HepG2 (cell line): ENCODE measurements around the gene CAMK2D. TPM values are rescaled to one million over a fixed set of nuclear protein-coding genes. Genes with fewer than 3 reads are reported as not detected.

Source experiments
- ATF1 ChIP-seq: IDR thresholded peaks from 2 replicates; pipeline ENCODE4 v1.6.1; 2016; ENCODE audit warnings: mild to moderate bottlenecking, control low read depth
- CREB1 ChIP-seq, 2 experiments: fragments of 450-650 bp in 1 of 2; IDR thresholded peaks; 2 replicates each; pipeline ENCODE4 v1.6.1; 2016 to 2017; ENCODE audit warnings: control low read depth in 1 of 2, mild to moderate bottlenecking in 1 of 2, missing compliant biosample characterization in 1 of 2, missing genetic modification characterization in 1 of 2
- HNF4A ChIP-seq: sonication (generic); formaldehyde crosslinking; IDR thresholded peaks from 2 replicates; pipeline ENCODE4 v1.4.0; 2020; ENCODE audit warnings: missing genetic modification reagents
- KAT8 ChIP-seq: IDR thresholded peaks from 2 replicates; pipeline ENCODE4 v1.6.1; 2016; ENCODE audit warnings: missing genetic modification reagents, missing compliant biosample characterization
- NFATC3 ChIP-seq: sonication (generic); formaldehyde crosslinking; IDR thresholded peaks from 2 replicates; pipeline ENCODE4 v1.5.1; 2020; ENCODE audit warnings: mild to moderate bottlenecking, missing genetic modification reagents
- PAX8 ChIP-seq: sonication (generic); formaldehyde crosslinking; IDR thresholded peaks from 2 replicates; pipeline ENCODE4 v1.8.0; 2022; ENCODE audit warnings: mild to moderate bottlenecking, missing genetic modification reagents, borderline replicate concordance
- SNAPC2 ChIP-seq: sonication (generic); formaldehyde crosslinking; IDR thresholded peaks from 2 replicates; pipeline ENCODE4 v1.8.1; 2022; ENCODE audit warnings: mild to moderate bottlenecking, missing genetic modification reagents
- TBX2 ChIP-seq: sonication (generic); formaldehyde crosslinking; IDR thresholded peaks from 2 replicates; pipeline ENCODE4 v1.5.0; 2020; ENCODE audit warnings: missing genetic modification reagents, mild to moderate bottlenecking, borderline replicate concordance
- TCF12 ChIP-seq, 2 experiments: fragments of 450-650 bp in 1 of 2; sonication (generic) in 1 of 2; formaldehyde crosslinking in 1 of 2; IDR thresholded peaks; 2 replicates each; pipeline versions ENCODE4 v1.6.1 to v1.8.0; 2017 to 2022; ENCODE audit warnings: antibody characterized with exemption in 1 of 2, mild to moderate bottlenecking in 1 of 2, missing genetic modification reagents in 1 of 2, moderate library complexity in 1 of 2
- TRIM24 ChIP-seq: sonication (generic); formaldehyde crosslinking; IDR thresholded peaks from 2 replicates; pipeline ENCODE4 v1.8.0; 2022; ENCODE audit warnings: mild to moderate bottlenecking, missing genetic modification reagents
- YEATS4 ChIP-seq: sonication (generic); formaldehyde crosslinking; IDR thresholded peaks from 2 replicates; pipeline ENCODE4 v1.4.0; 2020; ENCODE audit warnings: missing genetic modification reagents, borderline replicate concordance
- ZBTB42 ChIP-seq: sonication (generic); formaldehyde crosslinking; IDR thresholded peaks from 2 replicates; pipeline ENCODE4 v1.5.0; 2020; ENCODE audit warnings: mild to moderate bottlenecking, missing genetic modification reagents
- ZNF225 ChIP-seq: sonication (generic); formaldehyde crosslinking; IDR thresholded peaks from 2 replicates; pipeline ENCODE4 v1.4.0; 2020; ENCODE audit warnings: mild to moderate bottlenecking, missing genetic modification reagents
- ZNF251 ChIP-seq: sonication (generic); formaldehyde crosslinking; IDR thresholded peaks from 2 replicates; pipeline ENCODE4 v1.9.0; 2021; ENCODE audit warnings: mild to moderate bottlenecking, missing genetic modification reagents
- ZNF317 ChIP-seq: sonication (generic); formaldehyde crosslinking; IDR thresholded peaks from 2 replicates; pipeline ENCODE4 v1.5.0; 2020; ENCODE audit warnings: mild to moderate bottlenecking, missing genetic modification reagents
- ZNF335 ChIP-seq: sonication (generic); formaldehyde crosslinking; IDR thresholded peaks from 2 replicates; pipeline ENCODE4 v1.4.0; 2020; ENCODE audit warnings: missing genetic modification reagents
- ZNF354B ChIP-seq: sonication (generic); formaldehyde crosslinking; IDR thresholded peaks from 2 replicates; pipeline ENCODE4 v1.8.0; 2022; ENCODE audit warnings: mild to moderate bottlenecking, missing genetic modification reagents
- ZNF577 ChIP-seq: sonication (generic); formaldehyde crosslinking; IDR thresholded peaks from 2 replicates; pipeline ENCODE4 v1.4.0; 2020; ENCODE audit warnings: mild to moderate bottlenecking, low read depth, missing genetic modification reagents, borderline replicate concordance
- ZNF629 ChIP-seq: sonication (generic); formaldehyde crosslinking; conservative IDR thresholded peaks from 2 replicates; pipeline ENCODE4 v1.5.0; 2020; ENCODE audit warnings: missing genetic modification reagents
- polyA plus RNA-seq, 8 experiments: library from polyadenylated mRNA; depleted of rRNA in 3 of 8; stranded (reverse) in 7 of 8; unstranded in 1 of 8; fragments of >200 nt; fragmentation: Illumina TruSeq in 4 of 8; extraction: Trizol in 4 of 8; gene quantifications; 2 replicates each; pipeline versions ENCODE4 v1.2.1 to v1.2.3, GENCODE V29; 2011 to 2016; ENCODE audit warnings: low read depth in 4 of 8, missing spikeins in 1 of 8, mixed read lengths in 1 of 8; ENCODE audit not compliant: insufficient read depth in 1 of 8
- total RNA-seq, 5 experiments: library from RNA; depleted of rRNA; stranded (reverse); fragments of >200 nt; fragmentation: Illumina TruSeq; extraction: Trizol; gene quantifications; 2 replicates each; pipeline ENCODE4 v1.2.3, GENCODE V29; 2016; ENCODE audit warnings: low read depth in 1 of 5
- TF ChIP-seq, protein P1 (sequence below): IDR thresholded peaks from 2 replicates; pipeline ENCODE4 v1.6.1; 2016
- TF ChIP-seq, protein P2 (sequence below), 2 experiments: sonication (generic) in 1 of 2; formaldehyde crosslinking in 1 of 2; IDR thresholded peaks; 2 replicates each; pipeline versions ENCODE4 v1.4.0 to v1.6.1; 2016 to 2020; ENCODE audit warnings: borderline replicate concordance in 1 of 2, low read depth in 1 of 2, mild to moderate bottlenecking in 1 of 2, missing genetic modification reagents in 1 of 2
- TF ChIP-seq, protein P3 (sequence below): sonication (generic); formaldehyde crosslinking; IDR thresholded peaks from 2 replicates; pipeline ENCODE4 v1.4.0; 2020; ENCODE audit warnings: missing genetic modification reagents, mild to moderate bottlenecking, borderline replicate concordance

The CAMK2D gene
- total and polyA plus RNA-seq, 2 of the 13 experiments (the other 11 are each of a cell fraction or from before 2014, with no cell fraction given): 18.0 to 65.4 TPM

- TF ChIP-seq TBX2 (CRISPR knock-in tag) (no peak), CREB1 (IDR thresholded peaks at IDR 0.05) (no peak), CREB1 (CRISPR knock-in tag; IDR thresholded peaks at IDR 0.05) (no peak), TCF12 (IDR thresholded peaks at IDR 0.05) (no peak), TCF12 (CRISPR knock-in tag; IDR thresholded peaks at IDR 0.05) (no peak), ZNF577 (CRISPR knock-in tag) (no peak), ZNF225 (CRISPR knock-in tag) (no peak), NFATC3 (CRISPR knock-in tag) (no peak), TRIM24 (CRISPR knock-in tag) (no peak), ZNF629 (CRISPR knock-in tag) (no peak), HNF4A (CRISPR knock-in tag) (peak; percentile 85), ZNF251 (CRISPR knock-in tag) (no peak), KAT8 (CRISPR knock-in tag) (no peak), ZBTB42 (CRISPR knock-in tag) (no peak), ATF1 (no peak; the same call in 1 of the 2 replicates), YEATS4 (CRISPR knock-in tag) (no peak), SNAPC2 (no peak), ZNF354B (CRISPR knock-in tag) (no peak), ZNF335 (CRISPR knock-in tag) (no peak), ZNF317 (CRISPR knock-in tag) (0 out of 2 replicates have a peak, but pooled peaks have one; percentile 32), PAX8 (no peak)
- TF ChIP-seq, protein P1, sequence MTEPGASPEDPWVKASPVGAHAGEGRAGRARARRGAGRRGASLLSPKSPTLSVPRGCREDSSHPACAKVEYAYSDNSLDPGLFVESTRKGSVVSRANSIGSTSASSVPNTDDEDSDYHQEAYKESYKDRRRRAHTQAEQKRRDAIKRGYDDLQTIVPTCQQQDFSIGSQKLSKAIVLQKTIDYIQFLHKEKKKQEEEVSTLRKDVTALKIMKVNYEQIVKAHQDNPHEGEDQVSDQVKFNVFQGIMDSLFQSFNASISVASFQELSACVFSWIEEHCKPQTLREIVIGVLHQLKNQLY: no peak
- TF ChIP-seq, protein P2, sequence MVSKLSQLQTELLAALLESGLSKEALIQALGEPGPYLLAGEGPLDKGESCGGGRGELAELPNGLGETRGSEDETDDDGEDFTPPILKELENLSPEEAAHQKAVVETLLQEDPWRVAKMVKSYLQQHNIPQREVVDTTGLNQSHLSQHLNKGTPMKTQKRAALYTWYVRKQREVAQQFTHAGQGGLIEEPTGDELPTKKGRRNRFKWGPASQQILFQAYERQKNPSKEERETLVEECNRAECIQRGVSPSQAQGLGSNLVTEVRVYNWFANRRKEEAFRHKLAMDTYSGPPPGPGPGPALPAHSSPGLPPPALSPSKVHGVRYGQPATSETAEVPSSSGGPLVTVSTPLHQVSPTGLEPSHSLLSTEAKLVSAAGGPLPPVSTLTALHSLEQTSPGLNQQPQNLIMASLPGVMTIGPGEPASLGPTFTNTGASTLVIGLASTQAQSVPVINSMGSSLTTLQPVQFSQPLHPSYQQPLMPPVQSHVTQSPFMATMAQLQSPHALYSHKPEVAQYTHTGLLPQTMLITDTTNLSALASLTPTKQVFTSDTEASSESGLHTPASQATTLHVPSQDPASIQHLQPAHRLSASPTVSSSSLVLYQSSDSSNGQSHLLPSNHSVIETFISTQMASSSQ (IDR thresholded peaks at IDR 0.05; ENCODE audit: low read depth): 0 out of 2 replicates have a peak, but pooled peaks have one; percentile 14
- TF ChIP-seq, protein P2 (CRISPR knock-in tag; IDR thresholded peaks at IDR 0.05; ENCODE audit: borderline replicate concordance): no peak
- TF ChIP-seq, protein P3, sequence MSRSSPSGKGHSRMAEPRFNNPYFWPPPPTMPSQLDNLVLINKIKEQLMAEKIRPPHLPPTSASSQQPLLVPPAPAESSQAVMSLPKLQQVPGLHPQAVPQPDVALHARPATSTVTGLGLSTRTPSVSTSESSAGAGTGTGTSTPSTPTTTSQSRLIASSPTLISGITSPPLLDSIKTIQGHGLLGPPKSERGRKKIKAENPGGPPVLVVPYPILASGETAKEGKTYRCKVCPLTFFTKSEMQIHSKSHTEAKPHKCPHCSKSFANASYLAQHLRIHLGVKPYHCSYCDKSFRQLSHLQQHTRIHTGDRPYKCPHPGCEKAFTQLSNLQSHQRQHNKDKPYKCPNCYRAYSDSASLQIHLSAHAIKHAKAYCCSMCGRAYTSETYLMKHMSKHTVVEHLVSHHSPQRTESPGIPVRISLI: no peak
These were observed 23.1 kb upstream of the CAMK2D start (continued) for GRCh38 chr4:113784497-113785250.
